ENCODE measurements around the gene MYO10. TPM values are rescaled to one million over a fixed set of nuclear protein-coding genes. Genes with fewer than 3 reads are reported as not detected.

The MYO10 gene
- total RNA-seq, 2 donors from 2014 or later: 40.0 to 89.2 TPM

DNA sequence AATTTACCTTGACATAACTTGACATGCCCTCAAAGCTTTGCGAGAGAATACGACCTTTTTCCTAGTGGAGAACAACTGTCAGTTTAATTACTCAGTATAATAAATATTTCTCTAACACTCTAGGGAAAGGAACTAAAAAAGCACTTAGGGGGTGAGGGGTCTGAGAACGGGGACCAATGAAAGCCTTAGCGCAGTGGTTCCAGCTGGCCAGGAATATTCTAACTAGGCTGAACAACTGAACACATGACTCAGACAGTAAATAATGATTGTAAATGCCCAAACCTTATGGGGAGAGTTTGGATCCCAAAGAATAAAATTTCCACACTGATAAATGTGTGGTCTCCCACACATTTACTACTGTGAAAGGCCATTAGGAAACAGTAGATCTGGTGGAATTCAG, 14.9 kb downstream of the MYO10 start:
- H3K27me3 ChIP-seq (ENCODE audit: control insufficient read depth, insufficient read depth, low read length, poor library complexity, severe bottlenecking): no peaks in the 10 kb centered on the region
- TF ChIP-seq, protein P1, sequence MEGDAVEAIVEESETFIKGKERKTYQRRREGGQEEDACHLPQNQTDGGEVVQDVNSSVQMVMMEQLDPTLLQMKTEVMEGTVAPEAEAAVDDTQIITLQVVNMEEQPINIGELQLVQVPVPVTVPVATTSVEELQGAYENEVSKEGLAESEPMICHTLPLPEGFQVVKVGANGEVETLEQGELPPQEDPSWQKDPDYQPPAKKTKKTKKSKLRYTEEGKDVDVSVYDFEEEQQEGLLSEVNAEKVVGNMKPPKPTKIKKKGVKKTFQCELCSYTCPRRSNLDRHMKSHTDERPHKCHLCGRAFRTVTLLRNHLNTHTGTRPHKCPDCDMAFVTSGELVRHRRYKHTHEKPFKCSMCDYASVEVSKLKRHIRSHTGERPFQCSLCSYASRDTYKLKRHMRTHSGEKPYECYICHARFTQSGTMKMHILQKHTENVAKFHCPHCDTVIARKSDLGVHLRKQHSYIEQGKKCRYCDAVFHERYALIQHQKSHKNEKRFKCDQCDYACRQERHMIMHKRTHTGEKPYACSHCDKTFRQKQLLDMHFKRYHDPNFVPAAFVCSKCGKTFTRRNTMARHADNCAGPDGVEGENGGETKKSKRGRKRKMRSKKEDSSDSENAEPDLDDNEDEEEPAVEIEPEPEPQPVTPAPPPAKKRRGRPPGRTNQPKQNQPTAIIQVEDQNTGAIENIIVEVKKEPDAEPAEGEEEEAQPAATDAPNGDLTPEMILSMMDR (conservative IDR thresholded peaks at IDR 0.05): no peak
- H3K9ac ChIP-seq (ENCODE audit: extremely low read depth, low read length, poor library complexity, severe bottlenecking): no peak overlapping the region
- no peaks in the 10 kb centered on the region for H3K27me3 Mint-ChIP-seq (ENCODE audit: insufficient read depth)
- H3K36me3 ChIP-seq (ENCODE audit: control insufficient read depth, insufficient read depth, low read length): peaks cover 18% of the 10 kb centered on the region
- H3K27ac Mint-ChIP-seq: no peak overlapping the region
- H3K4me1 Mint-ChIP-seq: peaks cover 13% of the 10 kb centered on the region
- no peak for DNase-seq
- H3K4me3 Mint-ChIP-seq: no peak overlapping the region
- peaks cover 4% of the 10 kb centered on the region for H3K9me3 ChIP-seq (ENCODE audit: control insufficient read depth, low read length)
- H3K36me3 Mint-ChIP-seq (ENCODE audit: low read depth): peaks cover 22% of the 10 kb centered on the region
- no peaks in the 10 kb centered on the region for H3K4me1 ChIP-seq (ENCODE audit: control insufficient read depth, insufficient read depth, low read length)
- no peak overlapping the region for H3K4me3 ChIP-seq (ENCODE audit: low read length)
- 92 to 95% methylated on average over 2 to 4 of the region's 4 CpGs for WGBS, 2 experiments (ENCODE audit: insufficient coverage in 1 of 2, insufficient read length in 1 of 2)
- peaks cover 3% of the 10 kb centered on the region for H3K9me3 Mint-ChIP-seq
- no peak overlapping the region for H3K27ac ChIP-seq (ENCODE audit: low read depth, low read length)

DNA sequence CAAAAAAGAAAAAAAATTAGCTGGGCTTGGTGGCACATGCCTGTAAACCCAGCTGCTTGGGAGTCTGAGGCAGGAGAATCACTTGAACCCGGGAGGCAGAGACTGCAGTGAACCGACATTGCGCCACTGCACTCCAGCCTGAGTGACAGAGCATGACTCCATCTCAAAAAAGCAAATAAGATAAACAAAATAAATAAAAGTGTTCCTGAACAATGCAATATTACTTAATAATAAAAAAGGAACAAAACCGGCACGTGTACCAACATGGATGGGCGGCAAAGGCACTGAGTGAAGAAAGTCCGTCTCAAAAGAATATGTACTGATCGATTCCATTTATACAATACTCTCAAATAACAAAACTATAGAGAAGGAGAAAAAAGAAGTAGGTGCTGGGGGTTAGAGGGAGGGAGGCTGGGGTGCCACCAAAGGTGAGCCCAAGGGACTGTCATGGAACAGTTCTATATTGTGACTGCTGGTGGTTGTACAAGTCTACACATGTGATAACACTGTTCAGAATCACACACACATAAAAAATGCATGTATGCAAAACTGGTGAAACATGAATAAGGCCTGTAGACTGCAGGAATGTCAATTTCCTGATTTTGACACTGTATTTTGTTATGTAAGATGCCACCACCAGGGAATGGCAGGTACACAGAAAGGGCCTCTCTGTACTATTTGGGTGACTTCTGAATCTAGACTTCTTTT, 15.8 kb downstream of the MYO10 start:
- Histone ChIP-seq H3K4me1 (ENCODE audit: control insufficient read depth, insufficient read depth, low read length) (peaks cover 1% of the 10 kb centered on the region), H3K4me3 (ENCODE audit: low read length) (no peak overlapping the region), H3K9me3 (ENCODE audit: control insufficient read depth, low read length) (peaks cover 1% of the 10 kb centered on the region), H3K36me3 (ENCODE audit: control insufficient read depth, insufficient read depth, low read length) (peaks cover 28% of the 10 kb centered on the region), H3K27ac (ENCODE audit: low read depth, low read length) (no peak overlapping the region), H3K9ac (ENCODE audit: extremely low read depth, low read length, poor library complexity, severe bottlenecking) (no peak overlapping the region), H3K27me3 (ENCODE audit: control insufficient read depth, insufficient read depth, low read length, poor library complexity, severe bottlenecking) (no peaks in the 10 kb centered on the region)
- Mint-ChIP-seq H3K4me1 (peaks cover 14% of the 10 kb centered on the region), H3K27ac (no peak overlapping the region), H3K4me3 (no peak overlapping the region), H3K9me3 (no peaks in the 10 kb centered on the region), H3K27me3 (ENCODE audit: insufficient read depth) (no peaks in the 10 kb centered on the region), H3K36me3 (ENCODE audit: low read depth) (peaks cover 28% of the 10 kb centered on the region)
- TF ChIP-seq, protein P1 (conservative IDR thresholded peaks at IDR 0.05): no peak
- 86 to 97% methylated on average over 3 to 7 of the region's 8 CpGs for WGBS, 2 experiments (ENCODE audit: insufficient coverage in 1 of 2, insufficient read length in 1 of 2)
- no peak for DNase-seq

DNA sequence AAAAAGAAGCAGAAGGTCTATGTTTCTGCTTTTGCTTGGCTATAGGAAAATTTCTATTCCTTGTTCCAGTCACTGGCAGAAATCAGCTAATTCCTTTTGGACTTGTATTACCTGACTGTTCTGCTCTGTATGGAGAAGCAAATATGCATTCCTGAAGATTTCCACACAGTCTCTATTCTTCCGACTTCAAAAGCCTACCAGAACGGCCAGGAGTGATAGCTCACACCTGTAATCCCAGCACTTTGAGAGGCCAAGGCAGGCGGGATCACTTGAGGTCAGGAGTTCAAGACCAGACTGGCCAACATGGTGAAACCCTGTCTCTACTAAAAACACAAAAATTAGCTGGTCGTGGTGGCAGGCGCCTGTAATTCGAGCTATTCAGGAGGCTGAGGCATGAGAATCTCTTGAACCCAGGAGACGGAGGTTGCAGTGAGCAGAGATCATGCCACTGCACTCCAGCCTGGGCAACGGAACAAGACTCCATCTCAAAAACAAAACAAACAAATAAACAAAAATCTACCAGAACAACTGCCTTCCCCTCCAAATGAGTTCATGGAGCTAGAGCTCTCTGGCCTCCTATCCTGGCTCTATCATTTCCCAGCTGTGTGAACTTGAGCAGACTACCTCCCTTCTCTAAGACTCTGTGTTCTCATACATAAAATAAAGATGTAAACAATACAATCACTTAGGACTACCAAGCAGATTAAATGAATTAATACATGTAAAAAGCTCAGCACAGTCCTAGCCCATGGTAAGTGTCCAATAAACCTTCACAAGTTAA, 17.0 kb downstream of the MYO10 start:
- 88 to 93% methylated on average over 8 of the region's 8 CpGs for WGBS, 2 experiments (ENCODE audit: insufficient coverage in 1 of 2, insufficient read length in 1 of 2)

More for the DNA sequence above, 17.0 kb downstream of the MYO10 start:
- Histone ChIP-seq H3K36me3 (ENCODE audit: control insufficient read depth, insufficient read depth, low read length) (peaks cover 39% of the 10 kb centered on the region), H3K9me3 (ENCODE audit: control insufficient read depth, low read length) (no peaks in the 10 kb centered on the region), H3K4me1 (ENCODE audit: control insufficient read depth, insufficient read depth, low read length) (peaks cover 11% of the 10 kb centered on the region), H3K27ac (ENCODE audit: low read depth, low read length) (no peak overlapping the region), H3K9ac (ENCODE audit: extremely low read depth, low read length, poor library complexity, severe bottlenecking) (no peak overlapping the region), H3K4me3 (ENCODE audit: low read length) (no peak overlapping the region), H3K27me3 (ENCODE audit: control insufficient read depth, insufficient read depth, low read length, poor library complexity, severe bottlenecking) (no peaks in the 10 kb centered on the region)
- H3K9me3 Mint-ChIP-seq: no peaks in the 10 kb centered on the region
- peaks cover 27% of the 10 kb centered on the region for H3K36me3 Mint-ChIP-seq (ENCODE audit: low read depth)
- H3K4me1 Mint-ChIP-seq: peaks cover 22% of the 10 kb centered on the region
- H3K27ac Mint-ChIP-seq: no peak overlapping the region
- H3K4me3 Mint-ChIP-seq: no peak overlapping the region
- TF ChIP-seq, protein P1 (conservative IDR thresholded peaks at IDR 0.05): no peak
- H3K27me3 Mint-ChIP-seq (ENCODE audit: insufficient read depth): no peaks in the 10 kb centered on the region
- no peak for DNase-seq

All from endodermal cell (in vitro differentiated cells).